Common myeloid progenitor, CD34-positive (primary cell): ENCODE results near the gene MT1E.
"Not testable (repeated sequence)": the region's sequence is repeated elsewhere in the genome, so short reads cannot be mapped to it uniquely, and the experiment has no call there.

Source experiments
- CTCF ChIA-PET: fragments of 350-600 bp; sonication (Branson Sonifier 250); formaldehyde crosslinking; loops from one replicate; lab custom pipeline; 2021; ENCODE audit warnings: antibody characterized with exemption; lab: Charles Lee
- POLR2A ChIA-PET: fragments of 350-600 bp; sonication (Branson Sonifier 250); formaldehyde crosslinking; loops from one replicate; lab custom pipeline; 2021; ENCODE audit warnings: antibody characterized with exemption; lab: Charles Lee
- DNase-seq, 3 donors: peaks; one replicate each; pipeline versions ENCODE4 v3.0.0 to v3.0.0-alpha.2; 2013
- H3K27ac ChIP-seq, 2 experiments: 1 replicate in 1 of 2; 2 replicates in 1 of 2; pipeline ENCODE4 v1.7.0; 2013; ENCODE audit warnings: inconsistent platforms in 2 of 2, low read length in 2 of 2, mild to moderate bottlenecking in 2 of 2, low read depth in 1 of 2, moderate library complexity in 1 of 2; ENCODE audit not compliant: severe bottlenecking in 2 of 2, insufficient read depth in 1 of 2, poor library complexity in 1 of 2
- H3K27me3 ChIP-seq, 5 experiments: replicated peaks in 2 of 5; 1 replicate in 3 of 5; 2 replicates in 2 of 5; pipeline versions ENCODE4 v1.6.1 to v1.7.0; 2013; ENCODE audit warnings: low read length in 4 of 5, mild to moderate bottlenecking in 2 of 5, moderate library complexity in 2 of 5, inconsistent platforms in 1 of 5; ENCODE audit not compliant: insufficient read depth in 5 of 5, control insufficient read depth in 4 of 5
- H3K36me3 ChIP-seq, 4 experiments: 1 replicate in 2 of 4; 2 replicates in 2 of 4; pipeline versions ENCODE4 v1.6.1 to v1.7.0; 2013; ENCODE audit warnings: low read length in 3 of 4, control low read depth in 1 of 4, mild to moderate bottlenecking in 1 of 4; ENCODE audit not compliant: control insufficient read depth in 4 of 4, insufficient read depth in 4 of 4
- H3K4me1 ChIP-seq, 4 experiments: 1 replicate in 3 of 4; 2 replicates in 1 of 4; pipeline versions ENCODE4 v1.6.1 to v1.7.1; 2013; ENCODE audit warnings: low read length in 3 of 4, mild to moderate bottlenecking in 3 of 4, control low read depth in 1 of 4, inconsistent platforms in 1 of 4, moderate library complexity in 1 of 4; ENCODE audit not compliant: control insufficient read depth in 4 of 4, insufficient read depth in 4 of 4; ENCODE audit errors: control extremely low read depth in 1 of 4
- H3K4me3 ChIP-seq, 7 experiments: 1 replicate in 4 of 7; 2 replicates in 3 of 7; pipeline versions ENCODE4 v1.5.1 to v1.7.0; 2013; ENCODE audit warnings: mild to moderate bottlenecking in 7 of 7, low read length in 6 of 7, moderate library complexity in 6 of 7, inconsistent platforms in 2 of 7, low read depth in 2 of 7, control low read depth in 1 of 7; ENCODE audit not compliant: insufficient read depth in 4 of 7, control insufficient read depth in 1 of 7; ENCODE audit errors: extremely low read depth in 1 of 7
- H3K9me3 ChIP-seq, 5 experiments: 1 replicate in 4 of 5; 2 replicates in 1 of 5; pipeline versions ENCODE4 v1.6.1 to v1.7.1; 2013; ENCODE audit warnings: low read length in 4 of 5, mild to moderate bottlenecking in 2 of 5, inconsistent platforms in 1 of 5, low read depth in 1 of 5, moderate library complexity in 1 of 5; ENCODE audit not compliant: control insufficient read depth in 4 of 5, insufficient read depth in 2 of 5; ENCODE audit errors: control extremely low read depth in 1 of 5
- WGBS: methylation state at CpG from one replicate; pipeline ENCODE4 v1.1.5; 2013; ENCODE audit not compliant: insufficient coverage; 5-methylcytosine and 5-hydroxymethylcytosine counted together

MT1E gene

DNA sequence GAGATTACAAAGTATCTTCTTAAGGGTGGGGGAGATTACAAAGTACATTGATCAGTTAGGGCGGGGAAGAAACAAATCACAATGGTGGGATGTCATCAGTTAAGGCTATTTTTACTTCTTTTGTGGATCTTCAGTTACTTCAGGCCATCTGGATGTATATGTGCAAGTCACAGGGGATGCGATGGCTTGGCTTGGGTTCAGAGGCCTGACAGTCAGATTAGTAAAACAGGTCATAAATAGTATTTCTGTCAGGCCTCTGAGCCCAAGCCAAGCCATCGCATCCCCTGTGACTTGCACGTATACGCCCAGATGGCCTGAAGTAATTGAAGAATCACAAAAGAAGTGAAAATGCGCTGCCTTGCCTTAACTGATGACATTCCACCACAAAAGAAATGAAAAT is 49.0 kb downstream of the MT1E start:
- H3K36me3 ChIP-seq, POLR2A ChIA-PET, H3K9me3 ChIP-seq, H3K4me3 ChIP-seq, H3K27ac ChIP-seq: not testable (repeated sequence)
- CTCF ChIA-PET, result interaction anchor here (0.9 to 7.2 kb wide), 5 partner anchors 9 to 115 kb away, joined by 5 to 42 read pairs (median 6); no protein-coding TSS in a partner anchor
- 61% methylated on average over 4 of the region's 6 CpGs for WGBS
- peak in 1 of 3 donors; percentile 28 for DNase-seq
- H3K4me1 ChIP-seq, result peaks cover 0 to 14% (median 7%) of the 10 kb centered on the region in 4 experiments
- peaks cover 8 to 77% (median 24%) of the 10 kb centered on the region in 5 experiments for H3K27me3 ChIP-seq

- WGBS, result 2% methylated on average over 31 of the region's 32 CpGs
- DNase-seq, result peak in 2 of 3 donors; percentile 53 to 55
- peaks cover 0 to 9% (median 7%) of the 10 kb centered on the region in 4 experiments for H3K4me1 ChIP-seq
- H3K4me3 ChIP-seq, result peak overlapping the region in 6 of 7 experiments; percentile 19 to 55 (median 36)
- no peaks in the 10 kb centered on the region for H3K36me3 ChIP-seq
- CTCF ChIA-PET, result interaction anchor here (0.6 to 5.8 kb wide), 7 partner anchors 11 to 111 kb away, joined by 3 to 39 read pairs (median 3); no protein-coding TSS in a partner anchor
- POLR2A ChIA-PET, result no interaction called here
- H3K27me3 ChIP-seq, result peaks cover 6 to 65% (median 18%) of the 10 kb centered on the region in 5 experiments
- no peak overlapping the region for H3K27ac ChIP-seq
- no peaks in the 10 kb centered on the region for H3K9me3 ChIP-seq
Measured at GRCh38 chr16:56675685-56676210, 50.2 kb downstream of the MT1E start.
